Stimulated activated CD4-positive, alpha-beta T cell treated with anti-CD3 and anti-CD28 coated beads, Interleukin-1b, Interleukin-23, amount 100 ng/mL, for 4 hours (primary cell): ENCODE data around the gene KCNJ8.
"Not testable (repeated sequence)": the region's sequence is repeated elsewhere in the genome, so short reads cannot be mapped to it uniquely, and the experiment has no call there.

Experiments
- DNase-seq, 2 donors: peaks; one replicate each; pipeline ENCODE4 v3.0.0-alpha.2; 2020; ENCODE audit warnings: low read depth in 2 of 2

Gene KCNJ8

GRCh38 chr12:21774358-21775132 is at the start of gene KCNJ8:
Gene KCNJ8, minus strand, starts transcription at chr12:21774706. Its CDS starts 1,090 bp downstream, at chr12:21773616.
- no peak for DNase-seq

GRCh38 chr12:21823581-21823980 is 49.1 kb upstream of the KCNJ8 start:
- DNase-seq, result no peak

- DNase-seq, result no peak
Measured at GRCh38 chr12:21819678-21820077, 45.2 kb upstream of the KCNJ8 start.

GRCh38 chr12:21819236-21819635 is 44.7 kb upstream of the KCNJ8 start:
- DNase-seq, result no peak

GRCh38 chr12:21818627-21819026 is 44.1 kb upstream of the KCNJ8 start:
- no peak for DNase-seq

- no peak for DNase-seq
Measured at GRCh38 chr12:21815306-21816062, 41.0 kb upstream of the KCNJ8 start.

- no peak for DNase-seq
Measured at GRCh38 chr12:21814814-21815213, 40.3 kb upstream of the KCNJ8 start.

- DNase-seq, result no peak
Measured at GRCh38 chr12:21814327-21814726, 39.8 kb upstream of the KCNJ8 start.

- no peak for DNase-seq
Measured at GRCh38 chr12:21813751-21814150, 39.2 kb upstream of the KCNJ8 start.

GRCh38 chr12:21813125-21813524 is 38.6 kb upstream of the KCNJ8 start:
- no peak for DNase-seq

GRCh38 chr12:21812340-21812739 is 37.8 kb upstream of the KCNJ8 start:
- not testable (repeated sequence) for DNase-seq

GRCh38 chr12:21809100-21809499 is 34.6 kb upstream of the KCNJ8 start:
- no peak for DNase-seq

- DNase-seq, result no peak
Measured at GRCh38 chr12:21806255-21806654, 31.7 kb upstream of the KCNJ8 start.

- DNase-seq, result no peak
Measured at GRCh38 chr12:21801522-21802288, 27.2 kb upstream of the KCNJ8 start.

GRCh38 chr12:21800011-21800410 is 25.5 kb upstream of the KCNJ8 start:
- DNase-seq, result no peak

GRCh38 chr12:21797539-21797938 is 23.0 kb upstream of the KCNJ8 start:
- DNase-seq, result no peak

- DNase-seq, result no peak
Measured at GRCh38 chr12:21795648-21796328, 21.3 kb upstream of the KCNJ8 start.

- not testable (repeated sequence) for DNase-seq
Measured at GRCh38 chr12:21794807-21795595, 20.5 kb upstream of the KCNJ8 start.

GRCh38 chr12:21789687-21790086 is 15.2 kb upstream of the KCNJ8 start:
- not testable (repeated sequence) for DNase-seq

GRCh38 chr12:21788089-21788983 is 13.8 kb upstream of the KCNJ8 start:
- no peak for DNase-seq
